SK-N-DZ (cell line): Measurements from ENCODE around the gene ANAPC16.
"Not testable (repeated sequence)": the region's sequence is repeated elsewhere in the genome, so short reads cannot be mapped to it uniquely, and the experiment has no call there.

Experiments used
- DNase-seq: peaks from one replicate; pipeline ENCODE4 v3.0.0-alpha.2; 2015; ENCODE audit warnings: low spot score
- small RNA-seq, 2 experiments: library from RNA; depleted of rRNA; stranded (forward); fragments of <200 nt; gene quantifications; one replicate each; pipeline ENCODE3, GENCODE V24; 2014

The ANAPC16 gene

GRCh38 chr10:72277340-72277995, 61.7 kb downstream of the ANAPC16 start:
- no peak for DNase-seq

- no peak for DNase-seq
Observed at GRCh38 chr10:72277996-72278667, 62.3 kb downstream of the ANAPC16 start.

DNA sequence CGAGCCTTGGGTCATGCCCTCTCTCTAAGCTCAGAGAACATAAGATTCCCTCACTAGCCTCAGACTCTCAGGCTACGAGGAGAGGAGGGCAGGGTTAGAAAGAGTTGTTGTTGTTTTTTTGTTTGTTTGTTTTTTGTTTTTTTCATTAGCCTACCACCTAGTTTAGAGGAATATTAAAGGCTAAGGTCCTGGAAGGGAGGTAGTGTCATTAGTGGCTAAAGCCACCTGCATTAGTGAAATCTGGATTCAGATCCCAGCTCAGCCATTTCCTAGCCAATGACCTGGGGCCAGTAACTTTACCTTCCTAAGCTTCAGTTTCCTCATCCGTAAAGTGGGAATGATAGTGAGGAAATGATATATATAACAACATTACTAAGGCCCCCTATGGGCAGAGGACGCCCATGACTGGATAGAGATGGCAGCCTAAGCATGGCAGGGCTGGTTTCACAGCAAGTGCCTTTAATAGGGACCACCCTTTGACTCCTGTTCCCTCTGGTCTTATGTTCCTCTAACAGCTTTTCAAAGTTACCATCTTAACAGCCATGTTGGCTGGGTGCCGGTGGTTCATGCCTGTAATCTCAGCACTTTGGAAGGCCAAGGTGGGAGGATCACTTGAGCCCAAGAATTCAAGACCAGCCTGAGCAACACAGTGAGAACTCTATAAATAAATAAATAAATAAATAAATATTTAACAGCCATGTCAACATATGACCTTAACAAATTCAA, 63.0 kb downstream of the ANAPC16 start:
- no peak for DNase-seq

GRCh38 chr10:72279587-72279986, 63.8 kb downstream of the ANAPC16 start:
- DNase-seq: not testable (repeated sequence)

DNA sequence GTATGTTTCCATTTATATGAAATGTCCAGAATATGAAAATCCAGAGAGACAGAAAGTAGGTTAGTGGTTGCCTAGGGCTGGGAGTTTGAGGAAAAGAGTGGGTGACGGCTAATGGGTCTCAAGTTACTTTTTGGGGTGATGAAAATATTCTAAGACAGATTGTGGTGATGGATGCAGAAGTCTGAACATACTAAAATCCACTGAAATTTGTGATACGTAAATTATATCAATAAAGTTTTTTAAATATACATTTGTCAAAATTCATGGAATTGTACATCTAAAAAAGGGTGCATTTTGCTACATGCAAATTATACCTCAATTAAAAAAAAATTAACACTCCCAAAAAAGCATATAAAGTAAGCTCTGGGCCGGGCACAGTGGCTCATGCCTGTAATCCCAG, 67.3 kb downstream of the ANAPC16 start:
- no peak for DNase-seq

Small RNA genes lying within 50 kb of the gene (small RNA-seq; reads per million reads assigned to genes)
- 0 reads per million in 2 experiments for gene RF00019
- gene RF00340: 0 reads per million in 2 experiments
